Effector memory CD4-positive, alpha-beta T cell (primary cell): ENCODE data around the gene ATIC.

ENCODE experiments used
- DNase-seq, 3 donors: peaks; one replicate each; pipeline ENCODE4 v3.0.0-alpha.2; 2020
- H3K27ac ChIP-seq: 2 replicates; pipeline ENCODE4 v1.7.0; 2013; ENCODE audit warnings: mild to moderate bottlenecking, low read length, moderate library complexity; ENCODE audit not compliant: insufficient read depth, poor library complexity, severe bottlenecking
- H3K27me3 ChIP-seq: replicated peaks from 2 replicates; pipeline ENCODE4 v1.7.0; 2013; ENCODE audit warnings: mild to moderate bottlenecking, low read length; ENCODE audit not compliant: insufficient read depth, control insufficient read depth, poor library complexity, severe bottlenecking
- H3K36me3 ChIP-seq: 2 replicates; pipeline ENCODE4 v1.7.0; 2013; ENCODE audit warnings: mild to moderate bottlenecking, low read length, moderate library complexity; ENCODE audit not compliant: control insufficient read depth, insufficient read depth
- H3K4me1 ChIP-seq: 2 replicates; pipeline ENCODE4 v1.7.0; 2013; ENCODE audit warnings: low read length, mild to moderate bottlenecking; ENCODE audit not compliant: control insufficient read depth, insufficient read depth, poor library complexity, severe bottlenecking
- H3K4me3 ChIP-seq: 2 replicates; pipeline ENCODE4 v1.7.0; 2013; ENCODE audit warnings: low read length, low read depth, mild to moderate bottlenecking; ENCODE audit not compliant: insufficient read depth, poor library complexity, severe bottlenecking
- H3K9me3 ChIP-seq: 2 replicates; pipeline ENCODE4 v1.7.0; 2013; ENCODE audit warnings: mild to moderate bottlenecking, low read length, moderate library complexity; ENCODE audit not compliant: control insufficient read depth

The ATIC gene

GRCh38 chr2:215372968-215373649 lies 61.2 kb downstream of the ATIC start:
- DNase-seq = no peak
- no peaks in the 10 kb centered on the region for H3K9me3 ChIP-seq
- no peaks in the 10 kb centered on the region for H3K4me1 ChIP-seq
- no peaks in the 10 kb centered on the region for H3K36me3 ChIP-seq
- H3K27me3 ChIP-seq = no peaks in the 10 kb centered on the region
- H3K27ac ChIP-seq = no peak overlapping the region
- H3K4me3 ChIP-seq = no peak overlapping the region

GRCh38 chr2:215374002-215374401 lies 62.1 kb downstream of the ATIC start:
- no peaks in the 10 kb centered on the region for H3K27me3 ChIP-seq
- H3K4me1 ChIP-seq = no peaks in the 10 kb centered on the region
- DNase-seq = no peak
- no peak overlapping the region for H3K27ac ChIP-seq
- H3K4me3 ChIP-seq = no peak overlapping the region
- H3K9me3 ChIP-seq = no peaks in the 10 kb centered on the region
- no peaks in the 10 kb centered on the region for H3K36me3 ChIP-seq

GRCh38 chr2:215374642-215375466 lies 63.0 kb downstream of the ATIC start:
- no peak for DNase-seq
- Histone ChIP-seq H3K9me3 (no peaks in the 10 kb centered on the region), H3K4me1 (no peaks in the 10 kb centered on the region), H3K4me3 (no peak overlapping the region), H3K27ac (no peak overlapping the region), H3K36me3 (no peaks in the 10 kb centered on the region), H3K27me3 (no peaks in the 10 kb centered on the region)

- Histone ChIP-seq H3K4me1 (no peaks in the 10 kb centered on the region), H3K4me3 (no peak overlapping the region), H3K27me3 (no peaks in the 10 kb centered on the region), H3K9me3 (no peaks in the 10 kb centered on the region), H3K27ac (no peak overlapping the region), H3K36me3 (no peaks in the 10 kb centered on the region)
- no peak for DNase-seq
Measured at GRCh38 chr2:215375467-215375830, 63.6 kb downstream of the ATIC start.

- H3K27me3 ChIP-seq = no peaks in the 10 kb centered on the region
Measured at GRCh38 chr2:215376103-215376780, 64.4 kb downstream of the ATIC start.

GRCh38 chr2:215377283-215377682 lies 65.4 kb downstream of the ATIC start:
- no peaks in the 10 kb centered on the region for H3K4me1 ChIP-seq
- H3K9me3 ChIP-seq = no peaks in the 10 kb centered on the region
- no peak for DNase-seq
- H3K27me3 ChIP-seq = no peaks in the 10 kb centered on the region
- no peak overlapping the region for H3K4me3 ChIP-seq
- H3K36me3 ChIP-seq = no peaks in the 10 kb centered on the region
- no peak overlapping the region for H3K27ac ChIP-seq

More at GRCh38 chr2:215376103-215376780, 64.4 kb downstream of the ATIC start:
- no peak overlapping the region for H3K27ac ChIP-seq
- H3K4me3 ChIP-seq = no peak overlapping the region
- no peaks in the 10 kb centered on the region for H3K9me3 ChIP-seq
- no peaks in the 10 kb centered on the region for H3K4me1 ChIP-seq
- no peaks in the 10 kb centered on the region for H3K36me3 ChIP-seq
- DNase-seq = no peak

- Histone ChIP-seq H3K9me3 (no peaks in the 10 kb centered on the region), H3K4me1 (no peaks in the 10 kb centered on the region), H3K27me3 (no peaks in the 10 kb centered on the region), H3K4me3 (no peak overlapping the region), H3K27ac (no peak overlapping the region), H3K36me3 (no peaks in the 10 kb centered on the region)
- DNase-seq = no peak
Measured at GRCh38 chr2:215378045-215378444, 66.2 kb downstream of the ATIC start.

- H3K27ac ChIP-seq = no peak overlapping the region
- no peaks in the 10 kb centered on the region for H3K27me3 ChIP-seq
- no peaks in the 10 kb centered on the region for H3K4me1 ChIP-seq
- H3K4me3 ChIP-seq = no peak overlapping the region
- no peaks in the 10 kb centered on the region for H3K9me3 ChIP-seq
- H3K36me3 ChIP-seq = no peaks in the 10 kb centered on the region
- no peak for DNase-seq
Measured at GRCh38 chr2:215379039-215379438, 67.2 kb downstream of the ATIC start.

- no peak for DNase-seq
- Histone ChIP-seq H3K36me3 (no peaks in the 10 kb centered on the region), H3K9me3 (no peaks in the 10 kb centered on the region), H3K27me3 (no peaks in the 10 kb centered on the region), H3K4me1 (no peaks in the 10 kb centered on the region), H3K27ac (no peak overlapping the region), H3K4me3 (no peak overlapping the region)
Measured at GRCh38 chr2:215379948-215380347, 68.1 kb downstream of the ATIC start.

- Histone ChIP-seq H3K27ac (no peak overlapping the region), H3K36me3 (no peaks in the 10 kb centered on the region), H3K9me3 (no peaks in the 10 kb centered on the region)
Measured at GRCh38 chr2:215380699-215381098, 68.8 kb downstream of the ATIC start.

More at GRCh38 chr2:215380699-215381098, 68.8 kb downstream of the ATIC start:
- no peaks in the 10 kb centered on the region for H3K27me3 ChIP-seq
- no peak for DNase-seq
- no peaks in the 10 kb centered on the region for H3K4me1 ChIP-seq
- no peak overlapping the region for H3K4me3 ChIP-seq
